Transverse colon (tissue), 4 donors: ENCODE results near the gene NEK1. TPM values are rescaled to one million over a fixed set of nuclear protein-coding genes. Genes with fewer than 3 reads are reported as not detected.

ENCODE experiments used
- DNase-seq: peaks from one replicate; pipeline ENCODE4 v3.0.0-alpha.2; 2019
- H3K27ac ChIP-seq, 4 donors: fragments of 200-600 bp; sonication (generic); 2 replicates each; pipeline ENCODE4 v1.5.1; 2016 to 2018; ENCODE audit warnings: inconsistent platforms in 4 of 4
- H3K27me3 ChIP-seq: fragments of 200-600 bp; sonication (generic); 2 replicates; pipeline ENCODE4 v1.5.1; 2017; ENCODE audit warnings: inconsistent platforms
- H3K36me3 ChIP-seq, 4 donors: fragments of 200-600 bp; sonication (generic); 2 replicates each; pipeline ENCODE4 v1.5.1; 2017 to 2019; ENCODE audit warnings: inconsistent platforms in 4 of 4
- H3K4me1 ChIP-seq, 4 donors: fragments of 200-600 bp; sonication (generic); 2 replicates each; pipeline ENCODE4 v1.5.1; 2017 to 2020; ENCODE audit warnings: inconsistent platforms in 4 of 4
- H3K4me3 ChIP-seq, 4 donors: fragments of 200-600 bp; sonication (generic); 1 replicate in 1 of 4; 2 replicates in 3 of 4; pipeline versions ENCODE4 v1.5.1 to v1.6.1; 2017 to 2019; ENCODE audit warnings: inconsistent platforms in 4 of 4
- H3K9me3 ChIP-seq, 2 donors: fragments of 200-600 bp; sonication (generic); 2 replicates each; pipeline ENCODE4 v1.5.1; 2017 to 2019; ENCODE audit warnings: inconsistent platforms in 2 of 2
- CTCF ChIP-seq, 5 experiments: fragments of 200-600 bp in 3 of 5; fragments of 450-650 bp in 2 of 5; sonication (generic) in 3 of 5; IDR thresholded peaks; 1 replicate in 2 of 5; 2 replicates in 3 of 5; pipeline ENCODE4 v1.5.1; 2016 to 2017; ENCODE audit warnings: antibody characterized with exemption in 5 of 5, inconsistent platforms in 3 of 5, mild to moderate bottlenecking in 2 of 5, moderate library complexity in 1 of 5
- EP300 ChIP-seq: sonication (generic); formaldehyde crosslinking; IDR thresholded peaks from one replicate; pipeline ENCODE4 v1.6.1; 2017; ENCODE audit warnings: antibody characterized with exemption, low read depth
- POLR2A ChIP-seq: fragments of 450-650 bp; IDR thresholded peaks from one replicate; pipeline ENCODE4 v1.6.1; 2016; ENCODE audit warnings: antibody characterized with exemption, mild to moderate bottlenecking, moderate library complexity
- POLR2AphosphoS5 ChIP-seq, 3 donors: sonication (generic); formaldehyde crosslinking; IDR thresholded peaks; one replicate each; pipeline ENCODE4 v1.6.1; 2016; ENCODE audit warnings: antibody characterized with exemption in 3 of 3
- WGBS, 2 donors: methylation state at CpG; one replicate each; pipeline ENCODE4 v1.1.5; 2018; ENCODE audit warnings: low coverage in 1 of 2; 5-methylcytosine and 5-hydroxymethylcytosine counted together
- in situ Hi-C, 4 donors: fragments of 200-750 bp; cut with MboI; loops; one replicate each; pipeline versions ENCODE4 v1.15.0 to v1.15.1; 2017; ENCODE audit warnings: low sequenced_read_pairs in 3 of 4, low pct_ligation_motif_present in 1 of 4, low pct_unique_long_range_greater_than_20kb in 1 of 4
- intact Hi-C: fragments of 100-400 bp; cut with DNase I; formaldehyde crosslinking; loops from one replicate; pipeline ENCODE4 v1.15.1; 2023; ENCODE audit warnings: low total_unique reads
- total RNA-seq, 4 donors: library from RNA; depleted of rRNA; stranded (reverse); fragments of >200 nt; gene quantifications; one replicate each; pipeline ENCODE4 v1.1.0, GENCODE V29; 2016

The NEK1 gene
- total RNA-seq, 4 donors from 2014 or later: 7.6 to 14.9 (median 10.2) TPM

DNA sequence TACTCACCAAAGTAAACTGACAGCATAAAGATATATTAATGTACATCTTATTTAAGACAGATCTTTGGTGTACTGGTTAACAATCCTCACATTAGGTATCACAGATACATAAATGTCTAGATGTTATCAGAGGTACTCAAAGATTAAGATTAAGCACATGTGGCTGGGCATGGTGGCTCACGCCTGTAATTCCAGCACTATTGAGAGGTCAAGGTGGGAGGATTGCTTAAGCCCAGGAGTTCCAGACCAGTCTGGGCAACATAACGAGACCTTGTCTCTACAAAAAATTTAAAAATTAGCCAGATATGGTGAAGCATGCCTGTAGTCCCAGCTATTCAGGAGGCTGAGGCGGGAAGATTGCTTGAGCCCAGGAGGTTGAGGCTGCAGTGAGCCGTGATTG lies 195.9 kb downstream of the NEK1 start:
- no peak overlapping the region for H3K4me3 ChIP-seq
- intact Hi-C loops: no loop called here
- no peaks in the 10 kb centered on the region for H3K36me3 ChIP-seq
- peaks cover 0 to 20% (median 2%) of the 10 kb centered on the region in 4 donors for H3K4me1 ChIP-seq
- no peaks in the 10 kb centered on the region for H3K27me3 ChIP-seq
- DNase-seq: no peak
- TF ChIP-seq POLR2AphosphoS5 (IDR thresholded peaks at IDR 0.05) (no peak), EP300 (no peak), POLR2A (no peak), CTCF (IDR thresholded peaks at IDR 0.05) (no peak)
- no peak overlapping the region for H3K27ac ChIP-seq
- no peaks in the 10 kb centered on the region for H3K9me3 ChIP-seq
- WGBS, 2 donors: 89 to 98% methylated on average over 4 of the region's 4 CpGs
- in situ Hi-C loops: no loop called here

- no peak overlapping the region for H3K27ac ChIP-seq
These were observed 197.5 kb downstream of the NEK1 start for GRCh38 chr4:169414913-169415312.

GRCh38 chr4:169412046-169412445 lies 200.3 kb downstream of the NEK1 start:
- TF ChIP-seq CTCF (IDR thresholded peaks at IDR 0.05): no peak
- TF ChIP-seq POLR2A: no peak
- no peak for TF ChIP-seq POLR2AphosphoS5 (IDR thresholded peaks at IDR 0.05)
- TF ChIP-seq EP300: no peak
- intact Hi-C loops (no loop called here), in situ Hi-C loops (no loop called here)
- no peak for DNase-seq
- no peaks in the 10 kb centered on the region for H3K9me3 ChIP-seq
- H3K4me3 ChIP-seq: no peak overlapping the region
- no peaks in the 10 kb centered on the region for H3K27me3 ChIP-seq
- H3K27ac ChIP-seq: no peak overlapping the region
- H3K36me3 ChIP-seq: no peaks in the 10 kb centered on the region
- H3K4me1 ChIP-seq: peaks cover 0 to 11% (median 0%) of the 10 kb centered on the region in 4 donors

More at GRCh38 chr4:169414913-169415312, 197.5 kb downstream of the NEK1 start:
- no peaks in the 10 kb centered on the region for H3K36me3 ChIP-seq
- 97 to 100% methylated on average over 1 of the region's 1 CpG for WGBS, 2 donors
- H3K9me3 ChIP-seq: no peaks in the 10 kb centered on the region
- intact Hi-C loops (no loop called here), in situ Hi-C loops (no loop called here)
- TF ChIP-seq CTCF (IDR thresholded peaks at IDR 0.05) (no peak), EP300 (no peak), POLR2AphosphoS5 (IDR thresholded peaks at IDR 0.05) (no peak), POLR2A (no peak)
- peaks cover 0 to 20% (median 2%) of the 10 kb centered on the region in 4 donors for H3K4me1 ChIP-seq
- no peak for DNase-seq
- H3K4me3 ChIP-seq: no peak overlapping the region
- H3K27me3 ChIP-seq: no peaks in the 10 kb centered on the region

GRCh38 chr4:169410839-169411770 lies 201.3 kb downstream of the NEK1 start:
- Histone ChIP-seq H3K4me3 (no peak overlapping the region), H3K27me3 (no peaks in the 10 kb centered on the region), H3K4me1 (peaks cover 0 to 10% (median 0%) of the 10 kb centered on the region in 4 donors), H3K36me3 (no peaks in the 10 kb centered on the region), H3K9me3 (no peaks in the 10 kb centered on the region), H3K27ac (no peak overlapping the region)
- peak; percentile 18 for DNase-seq
- intact Hi-C loops: no loop called here
- in situ Hi-C loops: no loop called here
- WGBS, 2 donors: 74 to 83% methylated on average over 5 to 12 of the region's 12 CpGs
- no peak for TF ChIP-seq POLR2A
- TF ChIP-seq POLR2AphosphoS5 (IDR thresholded peaks at IDR 0.05): peak in 1 of 3 donors; percentile 12
